GM19467 (cell line): ENCODE measurements around the gene ATG5.

Experiments used
- ATAC-seq: cut with Tn5 transposase; IDR thresholded peaks from one replicate; pipeline ENCODE4 v1.9.1; 2021; ENCODE audit warnings: mild to moderate bottlenecking, moderate library complexity; ENCODE audit not compliant: unreplicated experiment

ATG5 gene

GRCh38 chr6:106325336-106326178, at the start of gene ATG5:
TSS of gene ATG5 (minus strand) at chr6:106325760. CDS start at chr6:106316208, 9,552 bp downstream.
- ATAC-seq: peak; percentile 92

- no peak for ATAC-seq
These were observed 48.1 kb upstream of the ATG5 start for GRCh38 chr6:106373502-106374239.

- ATAC-seq: no peak
These were observed 47.4 kb upstream of the ATG5 start for GRCh38 chr6:106372838-106373501.

- ATAC-seq: no peak
These were observed 45.1 kb upstream of the ATG5 start for GRCh38 chr6:106370639-106371038.

GRCh38 chr6:106369739-106370138, 44.2 kb upstream of the ATG5 start:
- no peak for ATAC-seq

DNA sequence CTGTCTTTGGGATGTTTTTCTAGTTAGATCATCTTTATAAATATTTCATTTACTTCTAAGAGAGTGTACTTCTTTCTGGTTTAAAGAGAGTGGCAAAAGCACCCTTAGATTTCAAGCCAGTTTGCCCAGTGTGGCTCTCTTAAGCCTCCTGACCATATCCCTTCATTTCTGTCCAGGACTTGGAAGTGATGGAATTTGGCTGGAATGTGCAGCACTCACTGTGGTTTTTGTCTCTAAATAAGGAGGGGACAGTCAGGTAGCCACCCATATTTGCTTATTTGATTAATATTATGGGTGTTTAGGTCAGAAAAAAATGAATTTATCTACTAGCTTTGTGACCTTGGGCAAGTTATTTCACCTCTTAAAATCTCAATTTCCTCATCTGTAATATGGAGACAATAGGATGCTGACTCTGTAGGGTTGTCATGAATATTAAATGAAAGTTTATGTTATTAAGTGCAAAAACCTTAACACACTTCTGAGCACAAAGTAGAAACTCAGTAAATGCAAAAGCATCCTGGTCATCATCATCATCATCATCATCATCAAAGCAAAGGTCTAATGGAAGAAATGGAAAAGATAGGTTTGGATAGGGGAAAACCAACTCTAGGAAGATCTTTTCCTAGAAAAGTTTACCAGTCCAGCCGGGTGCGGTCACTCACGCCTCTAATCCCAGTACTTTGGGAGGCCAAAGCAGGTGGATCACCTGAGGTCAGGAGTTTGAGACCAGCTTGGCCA, 38.0 kb upstream of the ATG5 start:
- ATAC-seq: no peak

DNA sequence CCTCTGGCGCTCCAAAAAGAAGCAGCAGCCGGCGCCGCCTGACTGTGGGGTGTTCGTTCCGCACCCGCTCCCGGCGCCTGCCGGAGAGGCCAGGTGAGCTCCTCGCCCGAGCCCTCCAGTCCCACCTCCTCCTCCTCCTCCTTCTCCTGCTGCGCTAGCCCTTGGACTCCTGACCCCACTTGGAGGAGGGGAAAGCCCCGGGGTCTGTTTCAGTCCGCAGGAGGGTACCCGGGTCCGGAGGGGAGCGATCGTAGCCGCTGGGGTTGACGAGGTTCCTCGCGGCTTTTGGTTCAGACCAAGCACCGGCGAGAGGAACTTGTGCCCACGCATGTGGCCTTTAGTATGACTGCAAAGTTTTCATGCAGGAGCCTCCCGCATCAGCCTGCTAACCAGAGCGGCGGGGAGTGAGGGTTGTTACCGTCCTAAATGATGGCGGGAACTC, 35.5 kb upstream of the ATG5 start:
- ATAC-seq: no peak

GRCh38 chr6:106360410-106360988, 34.9 kb upstream of the ATG5 start, which contains the start of gene CRYBG1:
TSS of gene CRYBG1 (plus strand) at chr6:106360717. CDS start at chr6:106360909, 192 bp downstream.
- peak; percentile 71 for ATAC-seq

GRCh38 chr6:106359959-106360409, 34.4 kb upstream of the ATG5 start:
- ATAC-seq: no peak

- ATAC-seq: no peak
These were observed 30.8 kb upstream of the ATG5 start for GRCh38 chr6:106356378-106356777.

DNA sequence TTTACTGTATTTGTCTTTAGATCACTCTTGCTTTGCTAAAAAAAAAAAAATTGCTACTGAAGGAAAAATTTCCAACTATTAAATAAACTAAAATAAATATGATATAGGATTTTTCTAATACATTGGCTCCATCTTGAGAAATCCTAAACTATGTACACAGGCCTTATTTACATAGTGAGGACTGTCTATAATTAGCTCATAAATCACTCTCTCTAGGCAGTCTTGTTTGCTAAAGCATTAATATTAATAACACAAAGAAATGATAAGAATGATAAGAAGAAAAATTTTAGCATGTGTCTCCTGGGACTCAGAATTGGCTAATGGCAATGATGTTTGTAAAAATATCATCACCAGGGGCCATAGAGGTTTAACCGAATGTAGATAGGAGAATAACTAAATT, 21.7 kb upstream of the ATG5 start:
- ATAC-seq: no peak

DNA sequence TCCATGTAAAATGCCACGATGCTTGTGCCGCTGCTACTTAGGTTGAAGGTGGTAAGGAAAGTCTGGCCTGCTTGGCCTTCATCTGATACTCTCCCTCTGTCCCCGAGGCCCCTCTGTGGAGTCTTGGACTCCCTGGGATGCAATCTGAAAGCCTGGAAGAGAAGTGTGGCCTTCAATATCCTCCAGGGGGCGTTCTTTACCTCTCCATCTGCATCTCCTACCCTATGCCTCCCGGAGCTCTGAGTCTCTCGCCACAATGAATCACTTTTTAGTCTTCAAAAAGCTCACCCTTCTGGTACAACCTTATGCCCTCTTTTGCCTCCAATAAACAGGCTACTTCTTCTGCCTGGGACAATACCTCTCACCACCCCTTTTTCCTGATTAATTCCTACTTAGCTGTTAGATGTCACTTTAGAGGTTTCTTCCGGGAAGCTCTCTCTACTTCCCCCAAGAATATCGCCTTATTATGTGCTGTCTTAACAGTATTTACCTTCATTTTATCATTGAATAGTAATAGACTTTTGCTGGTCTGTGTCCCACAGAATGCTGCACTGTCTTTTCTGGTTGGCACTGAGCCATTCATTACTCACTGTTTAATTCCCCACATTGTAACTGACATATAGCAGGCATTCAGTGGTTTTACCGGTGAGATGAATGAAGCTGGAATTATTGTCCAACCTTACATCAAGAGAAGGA, 13.9 kb upstream of the ATG5 start:
- ATAC-seq: peak; percentile 52

DNA sequence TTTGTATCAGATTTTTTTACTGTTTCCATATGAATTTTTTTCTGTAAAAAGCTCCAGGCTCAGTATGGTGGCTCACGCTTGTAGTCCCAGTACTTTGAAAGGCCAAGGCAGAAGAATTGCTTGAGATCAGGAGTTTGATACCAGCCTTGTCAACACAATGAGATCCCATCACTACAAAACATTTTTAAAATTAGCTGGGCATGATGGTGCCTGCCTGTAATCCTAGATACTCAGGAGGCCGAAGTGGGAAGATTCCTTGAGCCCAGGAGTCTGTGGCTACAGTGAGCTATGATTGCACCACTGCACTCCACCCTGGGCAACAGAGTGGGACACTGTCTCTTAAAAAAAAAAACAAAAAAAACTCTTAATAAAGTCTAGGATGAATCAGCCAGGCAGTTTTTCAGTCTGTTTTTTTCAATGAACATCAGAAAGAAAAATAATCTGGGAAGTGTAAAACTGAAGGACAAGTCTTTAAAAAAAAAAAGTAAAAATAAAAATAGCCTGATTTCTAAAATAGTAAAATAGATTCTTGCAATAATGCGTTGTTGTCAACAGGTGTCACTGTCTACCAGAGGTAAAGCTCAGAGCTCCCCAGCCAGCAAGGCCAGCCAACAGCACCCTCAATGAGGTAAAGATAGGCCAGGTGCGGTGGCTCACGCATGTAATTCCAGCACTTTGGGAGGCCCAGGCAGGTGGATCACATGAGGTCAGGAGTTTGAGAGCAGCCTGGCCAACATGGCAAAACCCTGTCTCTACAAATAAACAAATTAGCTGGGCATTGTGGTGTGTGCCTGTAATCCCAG, 9.3 kb upstream of the ATG5 start:
- no peak for ATAC-seq

DNA sequence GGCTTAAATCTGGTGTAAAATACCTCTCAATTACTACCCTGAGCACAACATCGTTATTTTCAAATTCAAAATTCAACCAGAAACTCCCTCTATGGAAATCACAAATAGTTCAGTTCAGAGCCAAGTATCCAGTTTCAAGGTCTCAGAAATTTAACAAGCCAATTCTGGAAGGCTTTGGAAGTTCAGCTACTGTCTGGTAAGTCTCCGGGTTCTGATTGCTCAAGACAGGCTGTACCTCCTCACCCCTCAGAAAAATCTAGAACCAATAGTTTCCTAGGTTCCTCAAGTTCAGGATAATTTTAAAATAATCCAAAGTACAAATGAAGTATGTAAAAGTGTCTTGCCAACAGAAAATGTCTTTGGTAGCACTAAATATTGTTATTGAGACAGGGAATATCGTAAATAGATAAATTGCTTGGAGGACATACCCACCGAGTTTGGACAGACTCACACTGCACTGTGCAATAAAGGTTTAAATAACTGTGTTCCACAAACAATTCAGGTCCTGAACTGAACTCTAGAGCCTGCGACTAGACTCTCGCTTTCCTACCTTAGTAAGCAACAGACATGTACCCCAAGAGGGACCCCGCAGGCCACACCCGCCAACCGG, 729 bp downstream of the ATG5 start:
- ATAC-seq: no peak

DNA sequence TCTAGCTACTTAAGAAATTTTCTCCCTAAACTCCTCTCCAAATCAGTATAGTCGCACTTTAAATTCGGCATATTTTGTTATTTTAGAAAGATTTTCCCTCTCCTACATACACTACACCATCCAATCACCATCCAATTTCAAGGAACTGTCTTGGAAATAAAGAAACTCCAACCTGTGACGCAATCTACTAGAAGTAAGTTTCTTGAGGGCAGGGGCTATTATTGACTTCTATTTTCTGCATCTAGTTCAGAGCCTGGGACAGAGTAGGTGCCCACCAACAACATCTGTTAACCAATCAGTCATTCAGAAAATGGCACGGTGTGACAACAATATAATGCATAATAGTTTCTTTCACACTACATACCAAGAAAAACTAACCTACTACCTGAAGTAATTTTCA, 3.6 kb downstream of the ATG5 start:
- ATAC-seq: no peak

GRCh38 chr6:106318851-106319250, 6.7 kb downstream of the ATG5 start:
- ATAC-seq: no peak

DNA sequence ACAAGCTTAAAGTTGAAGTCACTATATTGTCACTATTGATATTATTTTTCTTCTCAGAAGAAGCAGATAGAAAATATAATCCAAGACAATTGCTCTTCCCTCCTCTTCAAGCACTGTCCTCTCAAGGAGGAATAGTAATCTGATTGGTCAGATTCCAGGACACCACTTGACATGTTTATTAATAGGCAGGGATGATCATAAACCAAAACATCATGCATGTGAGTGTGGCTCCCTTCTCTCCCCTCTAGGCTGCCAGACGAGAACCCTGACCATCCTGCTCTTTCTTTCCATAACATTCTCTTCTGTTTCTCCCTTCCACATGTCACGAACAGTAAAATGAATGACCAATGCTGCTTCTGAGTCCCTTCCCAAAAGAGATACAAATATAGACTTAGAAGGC, 7.5 kb downstream of the ATG5 start:
- no peak for ATAC-seq

GRCh38 chr6:106316375-106316766, 9.2 kb downstream of the ATG5 start:
- ATAC-seq: no peak
